CD14-positive monocyte (primary cell): ENCODE measurements around the gene POLH. TPM values are rescaled to one million over a fixed set of nuclear protein-coding genes. Genes with fewer than 3 reads are reported as not detected.
"Not testable (repeated sequence)": the region's sequence is repeated elsewhere in the genome, so short reads cannot be mapped to it uniquely, and the experiment has no call there.

Experiments
- DNase-seq, 3 donors: peaks; one replicate each; pipeline ENCODE4 v3.0.0-alpha.2; 2011 to 2022
- H2AFZ ChIP-seq: 2 replicates; pipeline ENCODE4 v1.6.0; 2012; ENCODE audit warnings: mild to moderate bottlenecking, low read depth, low read length, inconsistent platforms; ENCODE audit not compliant: insufficient read depth, poor library complexity, severe bottlenecking
- H3K27ac ChIP-seq, 2 donors: 1 replicate in 1 of 2; 2 replicates in 1 of 2; pipeline ENCODE4 v1.5.1; 2012 to 2013; ENCODE audit warnings: low read length in 2 of 2, control low read depth in 1 of 2, inconsistent platforms in 1 of 2, low read depth in 1 of 2, mild to moderate bottlenecking in 1 of 2
- H3K27me3 ChIP-seq, 2 donors: one replicate each; pipeline versions ENCODE4 v1.6.0 to v1.6.1; 2011 to 2013; ENCODE audit warnings: low read length in 2 of 2; ENCODE audit not compliant: control insufficient read depth in 2 of 2, insufficient read depth in 2 of 2
- H3K36me3 ChIP-seq, 2 donors: replicated peaks in 1 of 2; 1 replicate in 1 of 2; 2 replicates in 1 of 2; pipeline versions ENCODE4 v1.5.1 to v1.6.1; 2012 to 2013; ENCODE audit warnings: low read length in 2 of 2, control low read depth in 1 of 2, inconsistent platforms in 1 of 2, mild to moderate bottlenecking in 1 of 2; ENCODE audit not compliant: insufficient read depth in 2 of 2, control insufficient read depth in 1 of 2
- H3K4me1 ChIP-seq, 2 donors: 1 replicate in 1 of 2; 2 replicates in 1 of 2; pipeline versions ENCODE4 v1.5.1 to v1.6.1; 2012 to 2013; ENCODE audit warnings: low read length in 2 of 2, control low read depth in 1 of 2, inconsistent platforms in 1 of 2, mild to moderate bottlenecking in 1 of 2, moderate library complexity in 1 of 2; ENCODE audit not compliant: insufficient read depth in 2 of 2, control insufficient read depth in 1 of 2
- H3K4me2 ChIP-seq: replicated peaks from 2 replicates; pipeline ENCODE3; 2012; ENCODE audit warnings: low read length, moderate library complexity, mild to moderate bottlenecking; ENCODE audit not compliant: poor library complexity, severe bottlenecking; ENCODE audit errors: extremely low read depth
- H3K4me3 ChIP-seq, 3 experiments: fragments of 200-600 bp in 1 of 3; sonication (generic) in 1 of 3; replicated peaks in 1 of 3; 1 replicate in 2 of 3; 2 replicates in 1 of 3; pipeline ENCODE4 v1.5.1; 2011 to 2013; ENCODE audit warnings: low read length in 3 of 3, mild to moderate bottlenecking in 3 of 3, control low read depth in 2 of 3, low read depth in 2 of 3, inconsistent platforms in 1 of 3, moderate library complexity in 1 of 3
- H3K79me2 ChIP-seq: 2 replicates; pipeline ENCODE4 v1.6.0; 2012; ENCODE audit warnings: mild to moderate bottlenecking, control low read depth, inconsistent platforms, low read length, moderate library complexity; ENCODE audit not compliant: insufficient read depth
- H3K9ac ChIP-seq: 2 replicates; pipeline ENCODE4 v1.6.0; 2017; ENCODE audit warnings: low read length, mild to moderate bottlenecking; ENCODE audit not compliant: insufficient read depth, poor library complexity, severe bottlenecking
- H3K9me3 ChIP-seq, 2 donors: replicated peaks in 1 of 2; 1 replicate in 1 of 2; 2 replicates in 1 of 2; pipeline versions ENCODE4 v1.5.1 to v1.6.1; 2012 to 2013; ENCODE audit warnings: low read length in 2 of 2, control low read depth in 1 of 2; ENCODE audit not compliant: control insufficient read depth in 1 of 2, insufficient read depth in 1 of 2
- H4K20me1 ChIP-seq: 2 replicates; pipeline ENCODE4 v1.6.0; 2012; ENCODE audit warnings: mild to moderate bottlenecking, low read length, control low read depth, moderate library complexity; ENCODE audit not compliant: insufficient read depth
- H3K27ac Mint-ChIP-seq, 7 donors: one replicate each; pipeline ENCODE4 v1.8.0; 2020; ENCODE audit warnings: mild to moderate bottlenecking in 7 of 7, mixed read lengths in 7 of 7, moderate library complexity in 6 of 7, inconsistent platforms in 2 of 7
- H3K27me3 Mint-ChIP-seq, 3 donors: one replicate each; pipeline ENCODE4 v1.8.0; 2021 to 2022; ENCODE audit warnings: low read depth in 3 of 3, mild to moderate bottlenecking in 3 of 3, mixed read lengths in 3 of 3, moderate library complexity in 3 of 3, inconsistent platforms in 1 of 3
- H3K36me3 Mint-ChIP-seq, 2 donors: one replicate each; pipeline ENCODE4 v1.8.0; 2020; ENCODE audit warnings: mixed read lengths in 2 of 2, inconsistent platforms in 1 of 2, mild to moderate bottlenecking in 1 of 2
- H3K4me1 Mint-ChIP-seq: one replicate; pipeline ENCODE4 v1.8.0; 2020; ENCODE audit warnings: mild to moderate bottlenecking, mixed read lengths
- H3K4me3 Mint-ChIP-seq, 2 donors: one replicate each; pipeline ENCODE4 v1.8.0; 2020; ENCODE audit warnings: mild to moderate bottlenecking in 2 of 2, mixed read lengths in 2 of 2, moderate library complexity in 1 of 2
- H3K9me3 Mint-ChIP-seq, 7 donors: one replicate each; pipeline ENCODE4 v1.8.0; 2020 to 2022; ENCODE audit warnings: mixed read lengths in 7 of 7, mild to moderate bottlenecking in 6 of 7, moderate library complexity in 6 of 7, inconsistent platforms in 2 of 7
- whole genome bisulfite sequencing: methylation state at CpG from one replicate; pipeline ENCODE4 v1.1.5; 2013; ENCODE audit warnings: missing lambda C conversion rate; ENCODE audit not compliant: insufficient coverage; 5-methylcytosine and 5-hydroxymethylcytosine counted together
- intact Hi-C, 2 donors: fragments of 100-400 bp; cut with micrococcal nuclease; formaldehyde crosslinking; loops; one replicate each; pipeline versions ENCODE4 v1.15.0 to v1.15.1; 2023
- polyA plus RNA-seq, 3 donors: library from polyadenylated mRNA; depleted of rRNA in 1 of 3; unstranded in 2 of 3; stranded (reverse) in 1 of 3; fragments of 300-500 nt in 2 of 3; fragments of >200 nt in 1 of 3; fragmentation: Illumina TruSeq in 2 of 3; gene quantifications; 1 replicate in 2 of 3; 2 replicates in 1 of 3; pipeline ENCODE4 v1.2.3, GENCODE V29; 2012 to 2021
- TF ChIP-seq, protein P1 (sequence below): fragments of 200-600 bp; IDR thresholded peaks from one replicate; pipeline ENCODE4 v1.8.0; 2022; ENCODE audit warnings: antibody characterized with exemption, mild to moderate bottlenecking

Gene POLH
- polyA plus RNA-seq, 3 donors = 2.0 to 2.6 (median 2.1) TPM

- Histone ChIP-seq H3K27me3 (no peaks in the 10 kb centered on the region), H3K9me3 (no peaks in the 10 kb centered on the region), H3K4me2 (no peak overlapping the region), H3K36me3 (no peaks in the 10 kb centered on the region), H3K4me3 (no peak overlapping the region), H2AFZ (no peak overlapping the region), H3K4me1 (no peaks in the 10 kb centered on the region), H3K9ac (no peak overlapping the region), H3K79me2 (no peaks in the 10 kb centered on the region), H3K27ac (no peak overlapping the region), H4K20me1 (no peaks in the 10 kb centered on the region)
- Mint-ChIP-seq H3K36me3 (no peaks in the 10 kb centered on the region), H3K27ac (no peak overlapping the region), H3K4me3 (no peak overlapping the region), H3K9me3 (peaks cover 0 to 21% (median 13%) of the 10 kb centered on the region in 7 donors), H3K4me1 (peaks cover 1% of the 10 kb centered on the region), H3K27me3 (peaks cover 0 to 5% (median 2%) of the 10 kb centered on the region in 3 donors)
- intact Hi-C loops = no loop called here
- no peak for DNase-seq
- WGBS = no CpG with 5 or more reads among the region's 3 CpGs
- TF ChIP-seq, protein P1, sequence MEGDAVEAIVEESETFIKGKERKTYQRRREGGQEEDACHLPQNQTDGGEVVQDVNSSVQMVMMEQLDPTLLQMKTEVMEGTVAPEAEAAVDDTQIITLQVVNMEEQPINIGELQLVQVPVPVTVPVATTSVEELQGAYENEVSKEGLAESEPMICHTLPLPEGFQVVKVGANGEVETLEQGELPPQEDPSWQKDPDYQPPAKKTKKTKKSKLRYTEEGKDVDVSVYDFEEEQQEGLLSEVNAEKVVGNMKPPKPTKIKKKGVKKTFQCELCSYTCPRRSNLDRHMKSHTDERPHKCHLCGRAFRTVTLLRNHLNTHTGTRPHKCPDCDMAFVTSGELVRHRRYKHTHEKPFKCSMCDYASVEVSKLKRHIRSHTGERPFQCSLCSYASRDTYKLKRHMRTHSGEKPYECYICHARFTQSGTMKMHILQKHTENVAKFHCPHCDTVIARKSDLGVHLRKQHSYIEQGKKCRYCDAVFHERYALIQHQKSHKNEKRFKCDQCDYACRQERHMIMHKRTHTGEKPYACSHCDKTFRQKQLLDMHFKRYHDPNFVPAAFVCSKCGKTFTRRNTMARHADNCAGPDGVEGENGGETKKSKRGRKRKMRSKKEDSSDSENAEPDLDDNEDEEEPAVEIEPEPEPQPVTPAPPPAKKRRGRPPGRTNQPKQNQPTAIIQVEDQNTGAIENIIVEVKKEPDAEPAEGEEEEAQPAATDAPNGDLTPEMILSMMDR = no peak
Observed at GRCh38 chr6:43657221-43657802, 81.3 kb downstream of the POLH start.

- H3K36me3 Mint-ChIP-seq = no peaks in the 10 kb centered on the region
- H3K27ac ChIP-seq = no peak overlapping the region
- no CpG with 5 or more reads among the region's 9 CpGs for WGBS
Observed at GRCh38 chr6:43658161-43658560, 82.2 kb downstream of the POLH start.

GRCh38 chr6:43662948-43663347 is 87.0 kb downstream of the POLH start:
- H3K4me3 ChIP-seq, H3K9me3 ChIP-seq, H3K9ac ChIP-seq, H3K36me3 Mint-ChIP-seq, H4K20me1 ChIP-seq, H3K79me2 ChIP-seq, DNase-seq, intact Hi-C loops, H3K27ac ChIP-seq, H3K36me3 ChIP-seq, H2AFZ ChIP-seq, H3K27ac Mint-ChIP-seq, H3K4me2 ChIP-seq, H3K4me3 Mint-ChIP-seq, H3K27me3 ChIP-seq, H3K4me1 ChIP-seq: not testable (repeated sequence)
- 100% methylated on average over 2 of the region's 5 CpGs for WGBS
- peaks cover 0 to 21% (median 13%) of the 10 kb centered on the region in 7 donors for H3K9me3 Mint-ChIP-seq
- H3K4me1 Mint-ChIP-seq = peaks cover 11% of the 10 kb centered on the region
- peaks cover 9 to 13% (median 11%) of the 10 kb centered on the region in 3 donors for H3K27me3 Mint-ChIP-seq

More at GRCh38 chr6:43658161-43658560, 82.2 kb downstream of the POLH start:
- Histone ChIP-seq H3K9ac (no peak overlapping the region), H3K9me3 (no peaks in the 10 kb centered on the region), H3K36me3 (no peaks in the 10 kb centered on the region), H3K27me3 (no peaks in the 10 kb centered on the region), H3K4me3 (no peak overlapping the region), H3K79me2 (no peaks in the 10 kb centered on the region), H4K20me1 (no peaks in the 10 kb centered on the region), H2AFZ (no peak overlapping the region), H3K4me1 (no peaks in the 10 kb centered on the region), H3K4me2 (no peak overlapping the region)
- H3K27ac Mint-ChIP-seq = no peak overlapping the region
- H3K9me3 Mint-ChIP-seq = peaks cover 0 to 21% (median 13%) of the 10 kb centered on the region in 7 donors
- TF ChIP-seq, protein P1 = no peak
- H3K4me1 Mint-ChIP-seq = peaks cover 1% of the 10 kb centered on the region
- no peak overlapping the region for H3K4me3 Mint-ChIP-seq
- no peak for DNase-seq
- intact Hi-C loops = no loop called here
- peaks cover 0 to 3% (median 2%) of the 10 kb centered on the region in 3 donors for H3K27me3 Mint-ChIP-seq
